TTC549 (cell line): ENCODE measurements around the gene GYS1.
"Not testable (repeated sequence)": the region's sequence is repeated elsewhere in the genome, so short reads cannot be mapped to it uniquely, and the experiment has no call there.

Experiments used
- FAIRE-seq: peaks from 2 replicates; lab custom pipeline; 2012; peaks lifted over from hg19 to GRCh38; lab: Jason Lieb, UNC

The GYS1 gene

DNA sequence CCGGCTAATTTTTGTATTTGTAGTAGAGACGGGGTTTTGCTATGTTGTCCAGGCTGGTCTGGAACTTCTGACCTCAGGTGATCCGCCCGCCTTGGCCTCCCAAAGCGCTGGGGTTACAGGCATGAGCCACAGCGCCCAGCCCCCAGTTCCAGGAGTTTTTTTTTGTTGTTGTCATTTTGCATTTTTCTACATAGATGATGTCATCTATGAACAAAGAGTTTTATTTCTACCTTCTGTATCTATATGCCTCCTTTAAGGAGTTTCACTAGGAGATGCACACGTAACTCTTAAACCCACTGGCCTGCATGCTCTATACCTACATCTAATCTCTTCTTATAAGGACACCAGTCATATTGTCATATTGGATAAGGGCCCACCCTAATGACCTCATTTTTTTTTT, 54.9 kb downstream of the GYS1 start:
- no peak for FAIRE-seq

DNA sequence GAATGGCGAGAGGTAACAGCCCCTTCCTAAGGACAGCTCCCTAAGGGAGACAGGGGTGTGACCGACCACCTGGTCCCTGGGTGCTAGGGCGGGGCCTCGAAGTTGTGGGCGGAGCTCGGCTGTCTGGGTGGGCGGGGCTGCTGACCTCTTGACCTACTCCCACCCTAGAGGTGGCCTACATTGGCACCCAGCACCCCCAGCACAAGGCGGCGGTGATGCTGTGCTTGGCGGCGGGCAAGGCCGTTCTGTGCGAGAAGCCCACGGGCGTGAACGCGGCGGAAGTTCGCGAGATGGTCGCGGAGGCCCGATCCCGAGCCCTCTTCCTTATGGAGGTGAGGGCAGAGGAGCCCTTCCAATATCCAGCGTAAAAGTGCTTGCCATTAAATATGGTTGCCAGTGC, 57.2 kb downstream of the GYS1 start:
- no peak for FAIRE-seq

DNA sequence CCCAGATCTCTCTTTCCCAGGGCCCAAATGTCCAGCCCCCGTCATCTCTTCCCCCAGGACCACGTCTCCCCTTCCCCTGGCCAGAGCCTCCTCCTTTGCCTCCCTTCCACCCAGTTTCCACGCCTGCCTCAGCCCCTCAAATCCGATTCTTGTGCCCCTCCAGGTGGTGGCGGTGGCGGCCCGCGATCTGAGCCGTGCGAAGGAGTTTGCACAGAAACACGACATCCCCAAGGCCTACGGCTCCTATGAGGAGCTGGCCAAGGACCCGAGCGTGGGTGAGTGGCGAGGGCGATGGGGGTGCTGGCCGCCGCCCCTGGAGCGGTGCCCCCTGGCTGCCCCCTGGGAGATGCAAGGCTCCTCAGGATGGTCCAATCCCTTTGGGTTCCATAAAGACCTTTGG, 58.3 kb downstream of the GYS1 start:
- FAIRE-seq: no peak

DNA sequence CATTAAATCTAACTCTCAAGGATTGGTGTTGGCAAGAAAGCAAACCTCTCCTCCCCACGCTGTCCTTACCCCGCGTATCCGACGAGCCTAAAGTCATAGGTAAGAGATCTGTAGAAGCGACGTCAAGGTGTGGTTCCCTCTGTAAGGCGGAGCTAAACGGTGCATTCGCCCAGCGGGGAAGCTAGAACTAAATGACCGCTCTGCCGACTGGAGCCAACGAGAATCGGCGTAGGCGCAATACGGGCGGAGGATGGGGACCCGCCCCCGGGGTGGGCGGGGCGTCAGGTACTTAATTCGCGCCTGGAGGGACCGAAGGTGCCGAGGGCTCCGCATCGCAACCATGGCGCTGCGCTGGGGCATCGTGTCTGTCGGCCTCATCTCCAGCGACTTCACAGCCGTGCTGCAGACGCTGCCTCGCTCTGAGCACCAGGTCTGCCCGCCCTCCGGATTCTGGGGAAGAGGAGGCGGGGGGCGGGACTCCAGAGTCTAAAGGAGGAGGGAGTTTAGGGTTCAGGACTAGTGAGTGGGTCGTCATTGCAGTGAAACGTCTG, 59.7 kb downstream of the GYS1 start, which contains the start of gene DHDH:
Gene DHDH, plus strand, starts transcription at position 318 of the 551 bp plus-strand sequence. Its CDS starts 23 bp downstream, at position 341.
- FAIRE-seq: no peak

DNA sequence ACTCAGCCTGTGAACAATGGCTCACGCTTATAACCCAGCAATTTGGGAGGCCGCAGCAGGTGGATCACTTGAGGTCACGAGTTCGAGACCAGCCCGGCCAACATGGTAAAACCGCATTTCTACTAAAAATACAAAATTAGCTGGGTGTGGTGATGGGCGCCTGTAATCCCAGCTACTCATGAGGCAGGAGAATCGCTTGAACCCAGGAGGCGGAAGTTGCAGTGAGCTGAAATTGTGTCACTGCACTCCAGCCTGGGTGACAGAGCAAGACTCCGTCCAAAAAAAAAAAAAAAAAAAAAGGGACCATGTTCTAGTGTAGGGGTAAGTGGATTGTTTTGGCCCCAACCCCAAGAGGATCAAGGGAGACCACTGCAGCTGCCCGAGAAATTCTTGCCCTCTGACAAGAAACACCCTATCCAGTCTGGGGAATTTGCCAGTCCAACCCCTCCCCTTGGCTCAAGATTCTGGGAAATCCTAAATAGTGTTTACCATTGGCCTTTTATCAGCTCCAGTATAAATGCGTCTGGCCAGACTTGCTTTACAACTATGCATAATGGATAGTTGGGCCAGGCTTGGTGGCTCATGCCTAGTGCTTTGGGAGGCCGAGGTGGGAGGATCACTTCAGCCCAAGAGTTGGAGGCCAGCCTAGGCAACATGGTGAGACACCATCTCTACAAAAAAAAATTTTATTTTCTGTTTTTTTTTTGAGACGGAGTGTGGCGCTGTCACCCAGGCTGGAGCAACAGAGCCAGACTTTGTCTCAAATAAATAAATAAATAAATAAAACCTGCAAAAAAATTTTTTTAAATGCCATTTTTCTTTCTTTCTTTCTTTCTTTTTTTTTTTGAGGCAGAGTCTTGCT, 64.7 kb downstream of the GYS1 start:
- no peak for FAIRE-seq

DNA sequence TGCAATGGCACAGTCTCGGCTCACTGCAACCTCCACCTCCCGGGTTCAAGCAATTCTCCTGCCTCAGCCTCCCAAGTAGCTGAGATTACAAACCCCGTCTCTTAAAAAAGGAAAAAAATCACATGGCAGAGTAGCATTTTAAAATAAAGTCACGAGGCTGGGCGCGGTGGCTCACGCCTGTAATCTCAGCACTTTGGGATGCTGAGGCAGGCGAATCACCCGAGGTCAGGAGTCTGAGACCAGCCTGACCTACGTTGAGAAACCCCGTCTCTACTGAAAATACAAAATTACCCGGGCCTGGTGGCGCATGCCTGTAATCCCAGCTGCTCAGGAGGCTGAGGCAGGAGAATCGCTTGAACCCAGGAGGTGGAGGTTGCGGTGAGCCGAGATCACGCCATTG, 65.4 kb downstream of the GYS1 start:
- FAIRE-seq: not testable (repeated sequence)

DNA sequence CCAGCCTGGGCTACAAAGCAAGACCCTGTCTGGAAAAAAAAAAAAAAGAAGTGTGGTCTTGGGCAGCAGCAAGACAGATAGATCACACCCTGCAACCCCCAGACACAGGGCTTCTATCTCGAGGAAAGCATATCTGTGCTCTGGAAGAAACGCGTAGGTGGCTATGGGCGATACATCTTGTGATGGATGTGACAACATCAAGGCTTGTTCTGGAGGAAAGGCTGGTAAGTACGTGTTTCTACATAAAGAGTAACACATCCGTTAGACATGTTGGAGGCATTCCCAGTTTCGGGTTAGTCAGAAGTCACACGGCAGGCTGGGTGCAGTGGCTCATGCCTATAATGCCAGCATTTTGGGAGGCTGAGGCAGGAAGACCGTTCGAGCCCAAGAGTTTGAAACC, 66.2 kb downstream of the GYS1 start:
- FAIRE-seq: no peak

DNA sequence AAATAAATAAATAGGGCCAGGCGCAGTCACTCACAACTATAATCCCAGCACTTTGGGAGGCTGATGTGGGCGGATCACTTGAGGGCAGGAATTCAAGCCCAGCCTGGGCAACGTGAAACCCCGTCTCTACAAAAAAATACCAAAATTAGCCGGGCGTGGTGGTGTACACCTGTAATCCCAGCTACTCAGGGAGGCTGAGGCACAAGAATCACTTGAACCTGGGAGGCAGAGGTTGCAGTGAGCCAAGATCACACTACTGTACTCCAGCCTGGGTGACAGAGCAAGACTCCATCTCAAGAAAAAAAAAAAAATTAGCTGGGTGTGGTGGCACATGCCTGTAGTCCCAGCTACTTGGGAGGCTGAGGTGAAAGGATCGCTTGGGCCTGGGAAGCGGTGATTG, 67.2 kb downstream of the GYS1 start:
- not testable (repeated sequence) for FAIRE-seq

DNA sequence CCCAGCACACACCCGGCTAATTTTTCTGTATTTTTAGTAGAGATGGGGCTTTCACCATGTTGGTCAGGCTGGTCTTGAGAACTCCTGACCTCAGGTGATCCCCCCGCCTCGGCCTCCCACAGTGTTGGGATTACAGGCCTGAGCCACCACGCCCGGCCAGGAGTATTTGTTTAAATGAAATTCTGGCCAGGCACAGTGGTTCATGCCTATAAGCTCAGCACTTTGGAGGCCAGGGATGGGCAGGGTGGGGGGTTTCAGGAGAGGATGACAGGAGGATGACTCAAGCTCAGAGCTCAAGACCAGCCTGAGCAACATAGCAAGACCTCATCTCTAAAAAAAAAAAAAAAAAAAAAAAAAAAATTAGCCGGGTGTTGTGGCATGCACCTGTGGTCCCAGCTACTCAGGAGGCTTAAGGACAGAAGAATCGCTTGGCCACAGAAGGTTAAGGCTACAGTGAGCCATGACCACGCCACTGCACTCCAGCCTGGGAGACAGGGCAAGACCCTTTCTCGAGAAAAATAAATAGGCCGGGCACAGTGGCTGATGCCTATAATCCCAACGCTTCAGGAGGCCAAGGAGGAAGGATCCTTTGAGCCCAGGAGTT, 67.8 kb downstream of the GYS1 start:
- FAIRE-seq: no peak

DNA sequence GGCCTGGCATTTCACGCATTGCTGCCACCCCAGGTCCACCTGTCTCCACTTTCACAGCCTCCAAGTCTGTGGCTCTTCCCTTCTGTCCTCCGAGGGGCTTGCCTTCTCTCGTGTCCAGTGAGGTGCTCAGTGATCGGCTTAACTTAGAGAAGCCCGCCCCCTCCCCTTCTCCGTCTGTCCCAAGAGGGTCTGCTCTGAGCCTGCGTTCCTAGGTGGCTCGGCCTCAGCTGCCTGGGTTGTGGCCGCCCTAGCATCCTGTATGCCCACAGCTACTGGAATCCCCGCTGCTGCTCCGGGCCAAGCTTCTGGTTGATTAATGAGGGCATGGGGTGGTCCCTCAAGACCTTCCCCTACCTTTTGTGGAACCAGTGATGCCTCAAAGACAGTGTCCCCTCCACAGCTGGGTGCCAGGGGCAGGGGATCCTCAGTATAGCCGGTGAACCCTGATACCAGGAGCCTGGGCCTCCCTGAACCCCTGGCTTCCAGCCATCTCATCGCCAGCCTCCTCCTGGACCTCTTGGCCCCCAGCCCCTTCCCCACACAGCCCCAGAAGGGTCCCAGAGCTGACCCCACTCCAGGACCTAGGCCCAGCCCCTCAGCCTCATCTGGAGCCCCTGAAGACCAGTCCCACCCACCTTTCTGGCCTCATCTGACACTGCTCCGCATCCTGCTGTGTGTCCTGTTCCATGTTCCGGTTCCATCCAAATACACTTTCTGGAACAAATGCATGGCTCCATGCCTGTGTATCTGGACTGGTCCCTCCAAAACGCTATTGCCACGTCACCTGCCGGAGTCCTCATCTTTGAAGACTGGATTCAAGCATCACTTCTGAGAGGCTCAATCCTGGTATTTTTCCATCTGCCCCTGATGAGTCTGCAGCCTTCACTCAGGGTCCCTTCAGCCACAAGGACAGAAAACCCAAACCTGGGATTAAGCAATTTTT, 70.3 kb downstream of the GYS1 start:
- no peak for FAIRE-seq

DNA sequence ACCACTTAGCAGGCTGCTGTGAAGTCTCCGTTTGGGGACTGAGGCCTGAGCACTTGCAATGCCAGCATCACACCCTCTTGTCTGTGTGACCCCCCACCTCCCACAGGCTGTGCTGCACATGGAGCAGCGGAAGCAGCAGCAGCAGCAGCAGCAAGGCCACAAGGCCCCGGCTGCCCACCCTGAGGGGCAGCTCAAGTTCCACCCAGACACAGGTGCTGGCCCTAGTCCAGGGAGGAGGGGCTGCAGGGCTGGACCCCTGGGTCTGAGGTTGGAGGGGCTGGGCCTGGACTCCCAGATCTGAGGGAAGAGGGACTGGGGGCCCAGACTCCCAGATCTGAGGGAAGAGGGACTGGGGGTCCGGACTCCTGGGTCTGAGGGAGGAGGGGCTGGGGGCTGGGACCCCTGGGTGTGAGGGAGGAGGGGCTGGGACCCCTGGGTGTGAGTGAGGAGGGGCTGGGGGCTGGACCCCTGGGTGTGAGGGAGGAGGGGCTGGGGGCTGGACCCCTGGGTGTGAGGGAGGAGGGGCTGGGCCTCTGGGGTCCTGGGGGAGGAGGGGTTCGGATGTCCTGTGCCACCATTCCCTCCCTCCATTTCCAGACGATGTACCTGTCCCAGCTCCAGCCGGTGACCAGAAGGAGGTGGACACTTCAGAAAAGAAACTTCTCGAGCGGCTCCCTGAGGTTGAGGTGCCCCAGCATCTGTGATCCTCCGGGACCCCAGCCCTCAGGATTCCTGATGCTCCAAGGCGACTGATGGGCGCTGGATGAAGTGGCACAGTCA, 71.2 kb downstream of the GYS1 start:
- no peak for FAIRE-seq

DNA sequence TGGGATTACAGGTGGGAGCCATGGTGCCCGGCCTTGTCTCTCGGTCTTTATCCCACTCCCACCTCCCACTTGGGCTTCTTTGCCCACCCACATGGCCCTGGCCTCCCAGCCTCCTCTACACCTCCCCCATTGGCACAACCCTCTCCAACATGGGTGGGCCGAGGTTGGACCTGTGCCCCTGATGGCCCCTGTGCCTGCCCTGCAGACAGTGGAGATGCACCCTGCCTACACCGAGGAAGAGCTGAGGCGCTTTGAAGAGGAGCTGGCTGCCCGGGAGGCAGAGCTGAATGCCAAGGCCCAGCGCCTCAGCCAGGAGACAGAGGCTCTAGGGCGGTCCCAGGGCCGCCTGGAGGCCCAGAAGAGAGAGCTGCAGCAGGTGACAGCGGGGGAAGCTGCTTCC, 72.2 kb downstream of the GYS1 start:
- FAIRE-seq: no peak

DNA sequence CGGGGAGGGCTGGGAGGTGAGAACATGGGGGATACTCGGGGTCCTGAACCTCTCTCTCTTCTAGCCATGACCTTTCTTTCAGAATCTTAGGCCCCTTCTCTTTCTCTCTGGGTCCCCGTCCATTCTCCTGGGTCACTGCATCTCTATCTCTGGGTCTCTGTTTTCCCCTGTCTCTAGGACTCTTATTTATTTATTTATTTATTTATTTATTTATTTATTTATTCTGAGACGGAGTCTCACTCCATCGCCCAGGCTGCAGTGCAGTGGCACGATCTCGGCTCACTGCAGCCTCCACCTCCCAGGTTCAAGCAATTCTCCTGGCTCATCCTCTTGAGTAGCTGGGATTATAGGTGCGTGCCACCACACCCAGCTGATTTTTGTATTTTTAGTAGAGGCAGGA, 73.8 kb downstream of the GYS1 start:
- FAIRE-seq: not testable (repeated sequence)

DNA sequence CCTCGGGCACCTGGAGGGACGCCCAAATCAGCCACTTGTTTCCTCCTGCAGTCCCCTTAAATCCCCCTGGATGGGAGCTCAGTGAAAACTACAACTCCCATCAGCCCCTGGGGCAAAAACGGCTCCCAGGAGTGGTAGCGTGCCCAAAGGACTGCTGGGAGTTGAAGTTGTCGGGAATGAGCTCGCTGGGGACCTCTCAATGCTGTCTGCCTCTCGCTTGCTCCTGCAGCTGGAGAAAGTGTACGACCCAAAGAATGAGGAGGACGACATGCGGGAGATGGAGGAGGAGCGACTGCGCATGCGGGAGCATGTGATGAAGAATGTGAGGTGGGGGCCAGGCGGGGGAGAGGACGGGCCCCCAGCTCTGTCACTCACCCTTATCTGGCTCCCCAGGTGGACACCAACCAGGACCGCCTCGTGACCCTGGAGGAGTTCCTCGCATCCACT, 74.3 kb downstream of the GYS1 start:
- no peak for FAIRE-seq
